ENCODE results near the gene PRC1. TPM values are rescaled to one million over a fixed set of nuclear protein-coding genes. Genes with fewer than 3 reads are reported as not detected.

PRC1 gene
- total and polyA plus RNA-seq, 2 of the 13 experiments (the other 11 are each of a cell fraction or from before 2014, with no cell fraction given) = 137 to 162 TPM

- TF ChIP-seq NFAT5 (CRISPR knock-in tag; IDR thresholded peaks at IDR 0.05) (no peak; the same call in 1 of the 2 replicates), ZSCAN12 (CRISPR knock-in tag; IDR thresholded peaks at IDR 0.05) (no peak), E2F5 (CRISPR knock-in tag; conservative IDR thresholded peaks at IDR 0.05) (peak; percentile 98), TCF12 (IDR thresholded peaks at IDR 0.05) (no peak), TCF12 (CRISPR knock-in tag; IDR thresholded peaks at IDR 0.05) (no peak), ZBTB4 (CRISPR knock-in tag; IDR thresholded peaks at IDR 0.05; ENCODE audit: borderline replicate concordance) (no peak), ZNF331 (CRISPR knock-in tag; IDR thresholded peaks at IDR 0.05) (peak; percentile 52; the same call in 1 of the 2 replicates), ZNF121 (CRISPR knock-in tag; IDR thresholded peaks at IDR 0.05) (no peak), HMGXB4 (CRISPR knock-in tag; IDR thresholded peaks at IDR 0.05; ENCODE audit: borderline replicate concordance in 1 of 2, low read depth in 1 of 2) (peak; percentile 83 to 85), ZNF264 (CRISPR knock-in tag; IDR thresholded peaks at IDR 0.05) (no peak)
Measured at GRCh38 chr15:90994417-90995311, at the start of gene PRC1 (continued).

Data from HepG2 (cell line).